CD14-positive monocyte (primary cell): ENCODE measurements around the gene NKX2-2. TPM values are rescaled to one million over a fixed set of nuclear protein-coding genes. Genes with fewer than 3 reads are reported as not detected.

Experiments
- DNase-seq, 3 donors: peaks; one replicate each; pipeline ENCODE4 v3.0.0-alpha.2; 2011 to 2022
- H2AFZ ChIP-seq: 2 replicates; pipeline ENCODE4 v1.6.0; 2012; ENCODE audit warnings: mild to moderate bottlenecking, low read depth, low read length, inconsistent platforms; ENCODE audit not compliant: insufficient read depth, poor library complexity, severe bottlenecking
- H3K27ac ChIP-seq, 2 donors: 1 replicate in 1 of 2; 2 replicates in 1 of 2; pipeline ENCODE4 v1.5.1; 2012 to 2013; ENCODE audit warnings: low read length in 2 of 2, control low read depth in 1 of 2, inconsistent platforms in 1 of 2, low read depth in 1 of 2, mild to moderate bottlenecking in 1 of 2
- H3K27me3 ChIP-seq, 2 donors: one replicate each; pipeline versions ENCODE4 v1.6.0 to v1.6.1; 2011 to 2013; ENCODE audit warnings: low read length in 2 of 2; ENCODE audit not compliant: control insufficient read depth in 2 of 2, insufficient read depth in 2 of 2
- H3K36me3 ChIP-seq, 2 donors: replicated peaks in 1 of 2; 1 replicate in 1 of 2; 2 replicates in 1 of 2; pipeline versions ENCODE4 v1.5.1 to v1.6.1; 2012 to 2013; ENCODE audit warnings: low read length in 2 of 2, control low read depth in 1 of 2, inconsistent platforms in 1 of 2, mild to moderate bottlenecking in 1 of 2; ENCODE audit not compliant: insufficient read depth in 2 of 2, control insufficient read depth in 1 of 2
- H3K4me1 ChIP-seq, 2 donors: 1 replicate in 1 of 2; 2 replicates in 1 of 2; pipeline versions ENCODE4 v1.5.1 to v1.6.1; 2012 to 2013; ENCODE audit warnings: low read length in 2 of 2, control low read depth in 1 of 2, inconsistent platforms in 1 of 2, mild to moderate bottlenecking in 1 of 2, moderate library complexity in 1 of 2; ENCODE audit not compliant: insufficient read depth in 2 of 2, control insufficient read depth in 1 of 2
- H3K4me2 ChIP-seq: replicated peaks from 2 replicates; pipeline ENCODE3; 2012; ENCODE audit warnings: low read length, moderate library complexity, mild to moderate bottlenecking; ENCODE audit not compliant: poor library complexity, severe bottlenecking; ENCODE audit errors: extremely low read depth
- H3K4me3 ChIP-seq, 3 experiments: fragments of 200-600 bp in 1 of 3; sonication (generic) in 1 of 3; replicated peaks in 1 of 3; 1 replicate in 2 of 3; 2 replicates in 1 of 3; pipeline ENCODE4 v1.5.1; 2011 to 2013; ENCODE audit warnings: low read length in 3 of 3, mild to moderate bottlenecking in 3 of 3, control low read depth in 2 of 3, low read depth in 2 of 3, inconsistent platforms in 1 of 3, moderate library complexity in 1 of 3
- H3K79me2 ChIP-seq: 2 replicates; pipeline ENCODE4 v1.6.0; 2012; ENCODE audit warnings: mild to moderate bottlenecking, control low read depth, inconsistent platforms, low read length, moderate library complexity; ENCODE audit not compliant: insufficient read depth
- H3K9ac ChIP-seq: 2 replicates; pipeline ENCODE4 v1.6.0; 2017; ENCODE audit warnings: low read length, mild to moderate bottlenecking; ENCODE audit not compliant: insufficient read depth, poor library complexity, severe bottlenecking
- H3K9me3 ChIP-seq, 2 donors: replicated peaks in 1 of 2; 1 replicate in 1 of 2; 2 replicates in 1 of 2; pipeline versions ENCODE4 v1.5.1 to v1.6.1; 2012 to 2013; ENCODE audit warnings: low read length in 2 of 2, control low read depth in 1 of 2; ENCODE audit not compliant: control insufficient read depth in 1 of 2, insufficient read depth in 1 of 2
- H4K20me1 ChIP-seq: 2 replicates; pipeline ENCODE4 v1.6.0; 2012; ENCODE audit warnings: mild to moderate bottlenecking, low read length, control low read depth, moderate library complexity; ENCODE audit not compliant: insufficient read depth
- H3K27ac Mint-ChIP-seq, 7 donors: one replicate each; pipeline ENCODE4 v1.8.0; 2020; ENCODE audit warnings: mild to moderate bottlenecking in 7 of 7, mixed read lengths in 7 of 7, moderate library complexity in 6 of 7, inconsistent platforms in 2 of 7
- H3K27me3 Mint-ChIP-seq, 3 donors: one replicate each; pipeline ENCODE4 v1.8.0; 2021 to 2022; ENCODE audit warnings: low read depth in 3 of 3, mild to moderate bottlenecking in 3 of 3, mixed read lengths in 3 of 3, moderate library complexity in 3 of 3, inconsistent platforms in 1 of 3
- H3K36me3 Mint-ChIP-seq, 2 donors: one replicate each; pipeline ENCODE4 v1.8.0; 2020; ENCODE audit warnings: mixed read lengths in 2 of 2, inconsistent platforms in 1 of 2, mild to moderate bottlenecking in 1 of 2
- H3K4me1 Mint-ChIP-seq: one replicate; pipeline ENCODE4 v1.8.0; 2020; ENCODE audit warnings: mild to moderate bottlenecking, mixed read lengths
- H3K4me3 Mint-ChIP-seq, 2 donors: one replicate each; pipeline ENCODE4 v1.8.0; 2020; ENCODE audit warnings: mild to moderate bottlenecking in 2 of 2, mixed read lengths in 2 of 2, moderate library complexity in 1 of 2
- H3K9me3 Mint-ChIP-seq, 7 donors: one replicate each; pipeline ENCODE4 v1.8.0; 2020 to 2022; ENCODE audit warnings: mixed read lengths in 7 of 7, mild to moderate bottlenecking in 6 of 7, moderate library complexity in 6 of 7, inconsistent platforms in 2 of 7
- CTCF ChIP-seq: fragments of 200-600 bp; IDR thresholded peaks from one replicate; pipeline ENCODE4 v1.8.0; 2022; ENCODE audit warnings: antibody characterized with exemption, mild to moderate bottlenecking
- WGBS: methylation state at CpG from one replicate; pipeline ENCODE4 v1.1.5; 2013; ENCODE audit warnings: missing lambda C conversion rate; ENCODE audit not compliant: insufficient coverage; 5-methylcytosine and 5-hydroxymethylcytosine counted together
- intact Hi-C, 2 donors: fragments of 100-400 bp; cut with micrococcal nuclease; formaldehyde crosslinking; loops; one replicate each; pipeline versions ENCODE4 v1.15.0 to v1.15.1; 2023
- polyA plus RNA-seq, 3 donors: library from polyadenylated mRNA; depleted of rRNA in 1 of 3; unstranded in 2 of 3; stranded (reverse) in 1 of 3; fragments of 300-500 nt in 2 of 3; fragments of >200 nt in 1 of 3; fragmentation: Illumina TruSeq in 2 of 3; gene quantifications; 1 replicate in 2 of 3; 2 replicates in 1 of 3; pipeline ENCODE4 v1.2.3, GENCODE V29; 2012 to 2021

The NKX2-2 gene
- polyA plus RNA-seq, 3 donors, result not detected

- peaks cover 0 to 56% of the 10 kb centered on the region in 2 donors for H3K9me3 ChIP-seq
- H3K9ac ChIP-seq, result no peak overlapping the region
- WGBS, result 9% methylated on average over 46 of the region's 61 CpGs
- Mint-ChIP-seq H3K4me3 (peak overlapping the region in 1 of 2 donors; percentile 83), H3K27ac (no peak overlapping the region), H3K36me3 (peaks cover 0 to 6% of the 10 kb centered on the region in 2 donors), H3K27me3 (peaks cover 92 to 98% (median 96%) of the 10 kb centered on the region in 3 donors), H3K4me1 (peaks cover 18% of the 10 kb centered on the region), H3K9me3 (peaks cover 0 to 29% (median 9%) of the 10 kb centered on the region in 7 donors)
- no peaks in the 10 kb centered on the region for H3K79me2 ChIP-seq
- no peak overlapping the region for H2AFZ ChIP-seq
- no peaks in the 10 kb centered on the region for H3K36me3 ChIP-seq
- intact Hi-C loops, result no loop called here
- no peak for TF ChIP-seq CTCF
- no peak overlapping the region for H3K27ac ChIP-seq
- no peaks in the 10 kb centered on the region for H4K20me1 ChIP-seq
- H3K4me1 ChIP-seq, result peaks cover 4 to 9% of the 10 kb centered on the region in 2 donors
- H3K27me3 ChIP-seq, result peaks cover 79 to 94% of the 10 kb centered on the region in 2 donors
- H3K4me2 ChIP-seq, result no peak overlapping the region
- DNase-seq, result no peak
- no peak overlapping the region for H3K4me3 ChIP-seq
Measured at GRCh38 chr20:21515300-21516179, 1.7 kb upstream of the NKX2-2 start.

- WGBS, result 7% methylated on average over 5 of the region's 39 CpGs
- no peaks in the 10 kb centered on the region for H3K79me2 ChIP-seq
- H3K4me1 ChIP-seq, result peaks cover 12 to 18% of the 10 kb centered on the region in 2 donors
- H3K9me3 ChIP-seq, result peaks cover 0 to 53% of the 10 kb centered on the region in 2 donors
- no peaks in the 10 kb centered on the region for H3K36me3 ChIP-seq
- intact Hi-C loops, result no loop called here
- Mint-ChIP-seq H3K27me3 (peaks cover 92 to 98% (median 96%) of the 10 kb centered on the region in 3 donors), H3K9me3 (peaks cover 0 to 29% (median 12%) of the 10 kb centered on the region in 7 donors), H3K4me1 (peaks cover 26% of the 10 kb centered on the region), H3K4me3 (peak overlapping the region in 1 of 2 donors; percentile 86), H3K27ac (no peak overlapping the region), H3K36me3 (peaks cover 0 to 6% of the 10 kb centered on the region in 2 donors)
- no peak overlapping the region for H3K9ac ChIP-seq
- H3K27ac ChIP-seq, result no peak overlapping the region
- H2AFZ ChIP-seq, result no peak overlapping the region
- TF ChIP-seq CTCF, result no peak
- H3K27me3 ChIP-seq, result peaks cover 79 to 94% of the 10 kb centered on the region in 2 donors
- no peak overlapping the region for H3K4me3 ChIP-seq
- H3K4me2 ChIP-seq, result no peak overlapping the region
- H4K20me1 ChIP-seq, result no peaks in the 10 kb centered on the region
- DNase-seq, result no peak
Measured at GRCh38 chr20:21514553-21515251, 838 bp upstream of the NKX2-2 start.
